ENCODE measurements around the gene RPA3. TPM values are rescaled to one million over a fixed set of nuclear protein-coding genes. Genes with fewer than 3 reads are reported as not detected.

Gene RPA3
- polyA plus RNA-seq, 1 donor (not counting 4 experiments of a cell fraction or from before 2014, with no cell fraction given), result 51.1 TPM

- no peaks in the 10 kb centered on the region for H3K4me1 ChIP-seq (ENCODE audit: control insufficient read depth, extremely low read depth, insufficient read depth, low read length)
- FAIRE-seq (no peak), DNase-seq (ENCODE audit: low read depth, low spot score) (no peak)
- no peaks in the 10 kb centered on the region for H3K79me2 ChIP-seq (ENCODE audit: control insufficient read depth, insufficient read depth, low read length)
- no peaks in the 10 kb centered on the region for H3K27me3 ChIP-seq (ENCODE audit: control insufficient read depth, extremely low read depth, insufficient read depth, low read length)
- no peak overlapping the region for H3K27ac ChIP-seq (ENCODE audit: control insufficient read depth, insufficient read depth, low read length)
- H3K9ac ChIP-seq (ENCODE audit: control insufficient read depth, extremely low read depth, insufficient read depth, low read length), result no peak overlapping the region
- H3K9me1 ChIP-seq (ENCODE audit: control insufficient read depth, extremely low read depth, insufficient read depth, low read length), result no peaks in the 10 kb centered on the region
- no peaks in the 10 kb centered on the region for H4K20me1 ChIP-seq (ENCODE audit: control insufficient read depth, extremely low read depth, insufficient read depth, low read length)
- TF ChIP-seq EZH2 (IDR thresholded peaks at IDR 0.05; ENCODE audit: low read length), result no peak
- TF ChIP-seq, protein P1, sequence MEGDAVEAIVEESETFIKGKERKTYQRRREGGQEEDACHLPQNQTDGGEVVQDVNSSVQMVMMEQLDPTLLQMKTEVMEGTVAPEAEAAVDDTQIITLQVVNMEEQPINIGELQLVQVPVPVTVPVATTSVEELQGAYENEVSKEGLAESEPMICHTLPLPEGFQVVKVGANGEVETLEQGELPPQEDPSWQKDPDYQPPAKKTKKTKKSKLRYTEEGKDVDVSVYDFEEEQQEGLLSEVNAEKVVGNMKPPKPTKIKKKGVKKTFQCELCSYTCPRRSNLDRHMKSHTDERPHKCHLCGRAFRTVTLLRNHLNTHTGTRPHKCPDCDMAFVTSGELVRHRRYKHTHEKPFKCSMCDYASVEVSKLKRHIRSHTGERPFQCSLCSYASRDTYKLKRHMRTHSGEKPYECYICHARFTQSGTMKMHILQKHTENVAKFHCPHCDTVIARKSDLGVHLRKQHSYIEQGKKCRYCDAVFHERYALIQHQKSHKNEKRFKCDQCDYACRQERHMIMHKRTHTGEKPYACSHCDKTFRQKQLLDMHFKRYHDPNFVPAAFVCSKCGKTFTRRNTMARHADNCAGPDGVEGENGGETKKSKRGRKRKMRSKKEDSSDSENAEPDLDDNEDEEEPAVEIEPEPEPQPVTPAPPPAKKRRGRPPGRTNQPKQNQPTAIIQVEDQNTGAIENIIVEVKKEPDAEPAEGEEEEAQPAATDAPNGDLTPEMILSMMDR (optimal IDR thresholded peaks at IDR 0.05 in 1 of 3, IDR thresholded peaks at IDR 0.05 in 1 of 3, conservative IDR thresholded peaks at IDR 0.05 in 1 of 3; ENCODE audit: extremely low read depth in 1 of 3, insufficient read depth in 2 of 3, low read length in 3 of 3), result no peak
- no peak overlapping the region for H3K4me3 ChIP-seq (ENCODE audit: control insufficient read depth in 2 of 3, extremely low read depth in 1 of 3, insufficient read depth in 2 of 3, low read depth in 1 of 3, low read length in 3 of 3)
- dilution Hi-C loops (cut with MboI; ENCODE audit: extremely low pct_ligation_motif_present, low sequenced_read_pairs), result no loop called here
- no peak overlapping the region for H3K4me2 ChIP-seq (ENCODE audit: control insufficient read depth, extremely low read depth, insufficient read depth, low read depth, low read length)
- H3K36me3 ChIP-seq (ENCODE audit: control insufficient read depth in 2 of 2, extremely low read depth in 1 of 2, insufficient read depth in 2 of 2, low read length in 2 of 2), result peaks cover 0 to 3% of the 10 kb centered on the region in 2 experiments
- H2AFZ ChIP-seq (ENCODE audit: control insufficient read depth, low read length), result no peak overlapping the region
- no peaks in the 10 kb centered on the region for H3K9me3 ChIP-seq (ENCODE audit: control insufficient read depth, low read depth, low read length)
Measured at GRCh38 chr7:7672545-7673239, 45.7 kb downstream of the RPA3 start.

DNA sequence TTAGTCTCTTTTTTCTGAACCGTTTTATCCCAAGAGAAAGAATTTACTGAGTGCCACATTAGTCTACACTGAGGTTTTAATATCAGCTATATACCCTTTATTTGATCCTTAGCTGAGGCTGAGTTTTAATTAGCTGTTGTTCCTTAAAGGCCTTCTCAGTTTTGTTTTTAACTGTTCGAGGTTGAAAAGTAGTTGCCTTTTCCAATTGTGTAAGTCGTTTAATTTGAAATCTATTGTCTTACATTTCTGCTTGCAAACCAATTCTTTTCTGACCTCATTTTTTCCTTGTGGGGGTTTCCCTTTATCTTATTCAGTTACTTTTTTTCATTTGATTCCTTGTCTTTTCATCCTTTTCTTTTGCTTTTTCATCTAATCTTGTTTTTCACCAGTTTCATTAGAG, 47.0 kb downstream of the RPA3 start:
- Histone ChIP-seq H3K4me2 (ENCODE audit: control insufficient read depth, extremely low read depth, insufficient read depth, low read depth, low read length) (no peak overlapping the region), H3K79me2 (ENCODE audit: control insufficient read depth, insufficient read depth, low read length) (no peaks in the 10 kb centered on the region), H3K9ac (ENCODE audit: control insufficient read depth, extremely low read depth, insufficient read depth, low read length) (no peak overlapping the region), H3K9me3 (ENCODE audit: control insufficient read depth, low read depth, low read length) (no peaks in the 10 kb centered on the region), H3K4me1 (ENCODE audit: control insufficient read depth, extremely low read depth, insufficient read depth, low read length) (no peaks in the 10 kb centered on the region), H3K4me3 (ENCODE audit: control insufficient read depth in 2 of 3, extremely low read depth in 1 of 3, insufficient read depth in 2 of 3, low read depth in 1 of 3, low read length in 3 of 3) (no peak overlapping the region), H3K9me1 (ENCODE audit: control insufficient read depth, extremely low read depth, insufficient read depth, low read length) (no peaks in the 10 kb centered on the region), H3K36me3 (ENCODE audit: control insufficient read depth in 2 of 2, extremely low read depth in 1 of 2, insufficient read depth in 2 of 2, low read length in 2 of 2) (peaks cover 0 to 3% of the 10 kb centered on the region in 2 experiments), H2AFZ (ENCODE audit: control insufficient read depth, low read length) (no peak overlapping the region), H3K27me3 (ENCODE audit: control insufficient read depth, extremely low read depth, insufficient read depth, low read length) (no peaks in the 10 kb centered on the region), H4K20me1 (ENCODE audit: control insufficient read depth, extremely low read depth, insufficient read depth, low read length) (no peaks in the 10 kb centered on the region), H3K27ac (ENCODE audit: control insufficient read depth, insufficient read depth, low read length) (no peak overlapping the region)
- TF ChIP-seq EZH2 (IDR thresholded peaks at IDR 0.05; ENCODE audit: low read length), result no peak
- TF ChIP-seq, protein P1 (optimal IDR thresholded peaks at IDR 0.05 in 1 of 3, IDR thresholded peaks at IDR 0.05 in 1 of 3, conservative IDR thresholded peaks at IDR 0.05 in 1 of 3; ENCODE audit: extremely low read depth in 1 of 3, insufficient read depth in 2 of 3, low read length in 3 of 3), result no peak
- dilution Hi-C loops (cut with MboI; ENCODE audit: extremely low pct_ligation_motif_present, low sequenced_read_pairs), result no loop called here
- no peak for FAIRE-seq
- no peak for DNase-seq (ENCODE audit: low read depth, low spot score)
